Measurements from ENCODE around the gene GRAP2. TPM values are rescaled to one million over a fixed set of nuclear protein-coding genes. Genes with fewer than 3 reads are reported as not detected.

GRAP2 gene
- total and polyA plus RNA-seq, 9 of the 15 experiments (the other 6 are each of a cell fraction or from before 2014, with no cell fraction given): 4.8 to 88.7 (median 60.4) TPM

DNA sequence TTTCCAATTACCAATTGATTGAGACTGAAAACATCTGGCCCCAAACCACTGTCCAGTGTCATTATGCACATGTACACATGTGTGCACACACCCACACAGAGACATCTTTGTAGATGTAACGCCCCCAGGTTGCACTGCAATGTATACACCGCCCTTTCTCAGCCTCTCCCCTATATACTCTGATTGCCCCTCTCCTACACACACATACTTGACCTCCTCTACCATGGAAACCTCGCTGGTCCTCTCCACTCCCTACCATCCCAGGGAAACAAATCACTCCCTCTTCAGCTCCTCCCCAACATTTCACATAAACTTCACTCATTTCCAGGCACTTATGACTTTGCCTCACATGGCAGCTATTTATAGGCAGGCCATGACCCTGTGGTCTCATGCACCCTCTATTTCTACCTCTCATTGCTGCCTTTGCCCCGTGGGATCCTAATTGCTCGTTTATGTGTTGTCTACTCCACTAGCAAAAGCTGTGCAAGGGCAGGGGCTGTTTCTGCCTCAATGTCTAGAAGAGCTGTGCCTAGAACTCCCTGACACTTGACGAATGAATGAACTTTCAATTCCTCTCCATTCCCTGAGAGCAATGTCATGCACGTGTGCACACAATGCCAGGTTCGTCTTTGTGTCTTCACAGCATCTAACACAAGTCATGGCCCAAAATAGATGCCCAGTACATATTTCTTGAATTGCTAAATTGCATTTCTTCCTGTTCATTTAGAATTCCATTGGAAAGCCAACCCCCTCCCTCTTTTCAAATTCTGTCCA, 49.3 kb downstream of the GRAP2 start (continued):
- TF ChIP-seq, protein P1, sequence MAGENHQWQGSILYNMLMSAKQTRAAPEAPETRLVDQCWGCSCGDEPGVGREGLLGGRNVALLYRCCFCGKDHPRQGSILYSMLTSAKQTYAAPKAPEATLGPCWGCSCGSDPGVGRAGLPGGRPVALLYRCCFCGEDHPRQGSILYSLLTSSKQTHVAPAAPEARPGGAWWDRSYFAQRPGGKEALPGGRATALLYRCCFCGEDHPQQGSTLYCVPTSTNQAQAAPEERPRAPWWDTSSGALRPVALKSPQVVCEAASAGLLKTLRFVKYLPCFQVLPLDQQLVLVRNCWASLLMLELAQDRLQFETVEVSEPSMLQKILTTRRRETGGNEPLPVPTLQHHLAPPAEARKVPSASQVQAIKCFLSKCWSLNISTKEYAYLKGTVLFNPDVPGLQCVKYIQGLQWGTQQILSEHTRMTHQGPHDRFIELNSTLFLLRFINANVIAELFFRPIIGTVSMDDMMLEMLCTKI (IDR thresholded peaks at IDR 0.05; ENCODE audit: partially characterized antibody): no peak
- TF ChIP-seq, protein P2, sequence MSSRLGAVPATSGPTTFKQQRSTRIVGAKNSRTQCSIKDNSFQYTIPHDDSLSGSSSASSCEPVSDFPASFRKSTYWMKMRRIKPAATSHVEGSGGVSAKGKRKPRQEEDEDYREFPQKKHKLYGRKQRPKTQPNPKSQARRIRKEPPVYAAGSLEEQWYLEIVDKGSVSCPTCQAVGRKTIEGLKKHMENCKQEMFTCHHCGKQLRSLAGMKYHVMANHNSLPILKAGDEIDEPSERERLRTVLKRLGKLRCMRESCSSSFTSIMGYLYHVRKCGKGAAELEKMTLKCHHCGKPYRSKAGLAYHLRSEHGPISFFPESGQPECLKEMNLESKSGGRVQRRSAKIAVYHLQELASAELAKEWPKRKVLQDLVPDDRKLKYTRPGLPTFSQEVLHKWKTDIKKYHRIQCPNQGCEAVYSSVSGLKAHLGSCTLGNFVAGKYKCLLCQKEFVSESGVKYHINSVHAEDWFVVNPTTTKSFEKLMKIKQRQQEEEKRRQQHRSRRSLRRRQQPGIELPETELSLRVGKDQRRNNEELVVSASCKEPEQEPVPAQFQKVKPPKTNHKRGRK (tag; IDR thresholded peaks at IDR 0.05): no peak
- TF ChIP-seq, protein P3, sequence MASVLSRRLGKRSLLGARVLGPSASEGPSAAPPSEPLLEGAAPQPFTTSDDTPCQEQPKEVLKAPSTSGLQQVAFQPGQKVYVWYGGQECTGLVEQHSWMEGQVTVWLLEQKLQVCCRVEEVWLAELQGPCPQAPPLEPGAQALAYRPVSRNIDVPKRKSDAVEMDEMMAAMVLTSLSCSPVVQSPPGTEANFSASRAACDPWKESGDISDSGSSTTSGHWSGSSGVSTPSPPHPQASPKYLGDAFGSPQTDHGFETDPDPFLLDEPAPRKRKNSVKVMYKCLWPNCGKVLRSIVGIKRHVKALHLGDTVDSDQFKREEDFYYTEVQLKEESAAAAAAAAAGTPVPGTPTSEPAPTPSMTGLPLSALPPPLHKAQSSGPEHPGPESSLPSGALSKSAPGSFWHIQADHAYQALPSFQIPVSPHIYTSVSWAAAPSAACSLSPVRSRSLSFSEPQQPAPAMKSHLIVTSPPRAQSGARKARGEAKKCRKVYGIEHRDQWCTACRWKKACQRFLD (CRISPR knock-in tag; IDR thresholded peaks at IDR 0.05): no peak
- no peak for TF ChIP-seq RAD21 (CRISPR knock-in tag; conservative IDR thresholded peaks at IDR 0.05 in 1 of 2, IDR thresholded peaks at IDR 0.05 in 1 of 2)
- no peak for TF ChIP-seq OTX1 (CRISPR knock-in tag; IDR thresholded peaks at IDR 0.05)
- TF ChIP-seq, protein P4, sequence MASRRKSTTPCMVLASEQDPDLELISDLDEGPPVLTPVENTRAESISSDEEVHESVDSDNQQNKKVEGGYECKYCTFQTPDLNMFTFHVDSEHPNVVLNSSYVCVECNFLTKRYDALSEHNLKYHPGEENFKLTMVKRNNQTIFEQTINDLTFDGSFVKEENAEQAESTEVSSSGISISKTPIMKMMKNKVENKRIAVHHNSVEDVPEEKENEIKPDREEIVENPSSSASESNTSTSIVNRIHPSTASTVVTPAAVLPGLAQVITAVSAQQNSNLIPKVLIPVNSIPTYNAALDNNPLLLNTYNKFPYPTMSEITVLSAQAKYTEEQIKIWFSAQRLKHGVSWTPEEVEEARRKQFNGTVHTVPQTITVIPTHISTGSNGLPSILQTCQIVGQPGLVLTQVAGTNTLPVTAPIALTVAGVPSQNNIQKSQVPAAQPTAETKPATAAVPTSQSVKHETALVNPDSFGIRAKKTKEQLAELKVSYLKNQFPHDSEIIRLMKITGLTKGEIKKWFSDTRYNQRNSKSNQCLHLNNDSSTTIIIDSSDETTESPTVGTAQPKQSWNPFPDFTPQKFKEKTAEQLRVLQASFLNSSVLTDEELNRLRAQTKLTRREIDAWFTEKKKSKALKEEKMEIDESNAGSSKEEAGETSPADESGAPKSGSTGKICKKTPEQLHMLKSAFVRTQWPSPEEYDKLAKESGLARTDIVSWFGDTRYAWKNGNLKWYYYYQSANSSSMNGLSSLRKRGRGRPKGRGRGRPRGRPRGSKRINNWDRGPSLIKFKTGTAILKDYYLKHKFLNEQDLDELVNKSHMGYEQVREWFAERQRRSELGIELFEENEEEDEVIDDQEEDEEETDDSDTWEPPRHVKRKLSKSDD (conservative IDR thresholded peaks at IDR 0.05; ENCODE audit: low read length): no peak
- no peak for TF ChIP-seq CEBPB (tag; IDR thresholded peaks at IDR 0.05)
- TF ChIP-seq SMAD3 (CRISPR knock-in tag; conservative IDR thresholded peaks at IDR 0.05): no peak
- TF ChIP-seq, protein P5, sequence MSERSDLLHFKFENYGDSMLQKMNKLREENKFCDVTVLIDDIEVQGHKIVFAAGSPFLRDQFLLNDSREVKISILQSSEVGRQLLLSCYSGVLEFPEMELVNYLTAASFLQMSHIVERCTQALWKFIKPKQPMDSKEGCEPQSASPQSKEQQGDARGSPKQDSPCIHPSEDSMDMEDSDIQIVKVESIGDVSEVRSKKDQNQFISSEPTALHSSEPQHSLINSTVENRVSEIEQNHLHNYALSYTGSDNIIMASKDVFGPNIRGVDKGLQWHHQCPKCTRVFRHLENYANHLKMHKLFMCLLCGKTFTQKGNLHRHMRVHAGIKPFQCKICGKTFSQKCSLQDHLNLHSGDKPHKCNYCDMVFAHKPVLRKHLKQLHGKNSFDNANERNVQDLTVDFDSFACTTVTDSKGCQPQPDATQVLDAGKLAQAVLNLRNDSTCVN (CRISPR knock-in tag; IDR thresholded peaks at IDR 0.05): no peak
- TF ChIP-seq ZNF644 (tag; IDR thresholded peaks at IDR 0.05; ENCODE audit: low read depth): no peak
- no peak for TF ChIP-seq HNRNPL (IDR thresholded peaks at IDR 0.05; ENCODE audit: low read depth, low read length)
- no peak for TF ChIP-seq RFX5 (IDR thresholded peaks at IDR 0.05; ENCODE audit: low read depth, low read length)
- no peak for TF ChIP-seq MTA3 (IDR thresholded peaks at IDR 0.05; ENCODE audit: borderline replicate concordance)
- TF ChIP-seq ILF3 (IDR thresholded peaks at IDR 0.05; ENCODE audit: borderline replicate concordance): no peak
- no peak for TF ChIP-seq ZNF24 (IDR thresholded peaks at IDR 0.05)
- peak; percentile 76 for TF ChIP-seq EGR1 (conservative IDR thresholded peaks at IDR 0.05)
- TF ChIP-seq, protein P6, sequence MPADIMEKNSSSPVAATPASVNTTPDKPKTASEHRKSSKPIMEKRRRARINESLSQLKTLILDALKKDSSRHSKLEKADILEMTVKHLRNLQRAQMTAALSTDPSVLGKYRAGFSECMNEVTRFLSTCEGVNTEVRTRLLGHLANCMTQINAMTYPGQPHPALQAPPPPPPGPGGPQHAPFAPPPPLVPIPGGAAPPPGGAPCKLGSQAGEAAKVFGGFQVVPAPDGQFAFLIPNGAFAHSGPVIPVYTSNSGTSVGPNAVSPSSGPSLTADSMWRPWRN (IDR thresholded peaks at IDR 0.05; ENCODE audit: low read depth): no peak
- no peak for TF ChIP-seq ZNF551 (CRISPR knock-in tag; IDR thresholded peaks at IDR 0.05)
- no peak for TF ChIP-seq RHOXF2B (CRISPR knock-in tag; conservative IDR thresholded peaks at IDR 0.05)
- TF ChIP-seq CBX5 (IDR thresholded peaks at IDR 0.05; ENCODE audit: borderline replicate concordance, low read depth): no peak

Measured in K562 (cell line).